Measurements from ENCODE around the gene ST3GAL6. TPM values are rescaled to one million over a fixed set of nuclear protein-coding genes. Genes with fewer than 3 reads are reported as not detected.

The ST3GAL6 gene
- total and polyA plus RNA-seq, 10 of the 15 experiments (the other 5 are each of a cell fraction or from before 2014, with no cell fraction given), result 19.5 to 41.2 (median 37.4) TPM

GRCh38 chr3:98839846-98840245 is 76.7 kb downstream of the ST3GAL6 start (continued):
- TF ChIP-seq, protein P1, sequence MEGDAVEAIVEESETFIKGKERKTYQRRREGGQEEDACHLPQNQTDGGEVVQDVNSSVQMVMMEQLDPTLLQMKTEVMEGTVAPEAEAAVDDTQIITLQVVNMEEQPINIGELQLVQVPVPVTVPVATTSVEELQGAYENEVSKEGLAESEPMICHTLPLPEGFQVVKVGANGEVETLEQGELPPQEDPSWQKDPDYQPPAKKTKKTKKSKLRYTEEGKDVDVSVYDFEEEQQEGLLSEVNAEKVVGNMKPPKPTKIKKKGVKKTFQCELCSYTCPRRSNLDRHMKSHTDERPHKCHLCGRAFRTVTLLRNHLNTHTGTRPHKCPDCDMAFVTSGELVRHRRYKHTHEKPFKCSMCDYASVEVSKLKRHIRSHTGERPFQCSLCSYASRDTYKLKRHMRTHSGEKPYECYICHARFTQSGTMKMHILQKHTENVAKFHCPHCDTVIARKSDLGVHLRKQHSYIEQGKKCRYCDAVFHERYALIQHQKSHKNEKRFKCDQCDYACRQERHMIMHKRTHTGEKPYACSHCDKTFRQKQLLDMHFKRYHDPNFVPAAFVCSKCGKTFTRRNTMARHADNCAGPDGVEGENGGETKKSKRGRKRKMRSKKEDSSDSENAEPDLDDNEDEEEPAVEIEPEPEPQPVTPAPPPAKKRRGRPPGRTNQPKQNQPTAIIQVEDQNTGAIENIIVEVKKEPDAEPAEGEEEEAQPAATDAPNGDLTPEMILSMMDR (IDR thresholded peaks at IDR 0.05 in 2 of 3, conservative IDR thresholded peaks at IDR 0.05 in 1 of 3; ENCODE audit: control insufficient read depth in 2 of 3, extremely low read depth in 1 of 3, insufficient read depth in 1 of 3, low read depth in 3 of 3, low read length in 3 of 3), result no peak
- TF ChIP-seq USF2 (IDR thresholded peaks at IDR 0.05; ENCODE audit: borderline replicate concordance, low read depth, low read length) (no peak), ZNF217 (IDR thresholded peaks at IDR 0.05) (no peak), RBBP5 (conservative IDR thresholded peaks at IDR 0.05) (no peak)

GRCh38 chr3:98843266-98843959 is 80.3 kb downstream of the ST3GAL6 start:
- ChIA-PET POLR2A (no interaction called here), CTCF (no interaction called here), SMC1A (ENCODE audit: uncharacterized antibody, unreplicated experiment) (no interaction called here), RAD21 (ENCODE audit: unreplicated experiment) (no interaction called here)
- Histone ChIP-seq H2AFZ (ENCODE audit: control insufficient read depth, low read depth, low read length) (no peak overlapping the region), H3K9me3 (replicated peaks; ENCODE audit: control insufficient read depth, insufficient read depth, low read length) (no peaks in the 10 kb centered on the region; the same call in 2 of the 3 replicates), H3K79me2 (ENCODE audit: control insufficient read depth, insufficient read depth, low read length) (no peaks in the 10 kb centered on the region), H3K27me3 (replicated peaks in 1 of 2; ENCODE audit: control insufficient read depth in 2 of 2, insufficient read depth in 2 of 2, low read length in 1 of 2) (no peaks in the 10 kb centered on the region), H3K4me1 (ENCODE audit: control insufficient read depth, insufficient read depth, low read length) (no peaks in the 10 kb centered on the region), H3K4me2 (ENCODE audit: control insufficient read depth, insufficient read depth) (no peak overlapping the region), H4K20me1 (ENCODE audit: control insufficient read depth, insufficient read depth) (no peaks in the 10 kb centered on the region), H3K9ac (ENCODE audit: control insufficient read depth, insufficient read depth, low read length) (no peak overlapping the region), H3K27ac (ENCODE audit: control insufficient read depth, insufficient read depth) (no peak overlapping the region), H3K4me3 (no peak overlapping the region), H3K36me3 (ENCODE audit: control insufficient read depth in 2 of 2, insufficient read depth in 2 of 2, low read length in 1 of 2) (no peaks in the 10 kb centered on the region)
- ATAC-seq (no peak), DNase-seq (ENCODE audit: low read depth, low spot score) (no peak), FAIRE-seq (no peak)
- intact Hi-C loops (cut with micrococcal nuclease; ENCODE audit: unreplicated experiment), result no loop called here
- 74% methylated on average over 7 of the region's 7 CpGs for WGBS (ENCODE audit: insufficient coverage, insufficient replicate concordance, low lambda C conversion rate, missing lambda C conversion rate)
- no TSS peak for BruUV-seq (replicated peaks)
- in situ Hi-C loops (cut with MboI), result no loop called here
- TF ChIP-seq IKZF1 (conservative IDR thresholded peaks at IDR 0.05) (no peak), NR2F1 (conservative IDR thresholded peaks at IDR 0.05) (no peak), NFIC (IDR thresholded peaks at IDR 0.05; ENCODE audit: low read depth, low read length) (no peak), HDGF (IDR thresholded peaks at IDR 0.05) (no peak), FOXM1 (IDR thresholded peaks at IDR 0.05; ENCODE audit: low read depth, low read length) (no peak), FOS (IDR thresholded peaks at IDR 0.05; ENCODE audit: borderline replicate concordance, extremely low read depth, insufficient read length) (no peak), USF2 (IDR thresholded peaks at IDR 0.05; ENCODE audit: borderline replicate concordance, low read depth, low read length) (no peak), ZBED1 (IDR thresholded peaks at IDR 0.05; ENCODE audit: borderline replicate concordance) (no peak), STAT3 (IDR thresholded peaks at IDR 0.05; ENCODE audit: low read depth, low read length) (no peak), ZBTB11 (CRISPR knock-in tag; IDR thresholded peaks at IDR 0.05) (no peak)
- TF ChIP-seq, protein P2, sequence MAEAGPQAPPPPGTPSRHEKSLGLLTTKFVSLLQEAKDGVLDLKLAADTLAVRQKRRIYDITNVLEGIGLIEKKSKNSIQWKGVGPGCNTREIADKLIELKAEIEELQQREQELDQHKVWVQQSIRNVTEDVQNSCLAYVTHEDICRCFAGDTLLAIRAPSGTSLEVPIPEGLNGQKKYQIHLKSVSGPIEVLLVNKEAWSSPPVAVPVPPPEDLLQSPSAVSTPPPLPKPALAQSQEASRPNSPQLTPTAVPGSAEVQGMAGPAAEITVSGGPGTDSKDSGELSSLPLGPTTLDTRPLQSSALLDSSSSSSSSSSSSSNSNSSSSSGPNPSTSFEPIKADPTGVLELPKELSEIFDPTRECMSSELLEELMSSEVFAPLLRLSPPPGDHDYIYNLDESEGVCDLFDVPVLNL (IDR thresholded peaks at IDR 0.05; ENCODE audit: low read depth, low read length), result no peak
